Neuronal stem cell (in vitro differentiated cells): Measurements from ENCODE around the gene NTNG1.
A peak's percentile ranks its signal among the peaks of the same experiment; 100 is the strongest.

Experiments
- DNase-seq: peaks from one replicate; pipeline ENCODE4 v3.0.0-alpha.2; 2013; ENCODE audit warnings: low spot score
- H2AFZ ChIP-seq: one replicate; pipeline ENCODE4 v1.6.1; 2013; ENCODE audit warnings: mild to moderate bottlenecking, low read length, inconsistent platforms
- H2AK5ac ChIP-seq: 2 replicates; pipeline ENCODE4 v1.6.1; 2013; ENCODE audit warnings: low read depth, mild to moderate bottlenecking, inconsistent platforms, low read length, moderate library complexity, mixed read lengths
- H2BK120ac ChIP-seq: 2 replicates; pipeline ENCODE4 v1.6.1; 2013; ENCODE audit warnings: low read depth, mild to moderate bottlenecking, inconsistent platforms, low read length, moderate library complexity, mixed read lengths
- H2BK12ac ChIP-seq: one replicate; pipeline ENCODE4 v1.6.1; 2013; ENCODE audit warnings: low read length, inconsistent platforms
- H2BK15ac ChIP-seq: 2 replicates; pipeline ENCODE4 v1.6.1; 2013; ENCODE audit warnings: mild to moderate bottlenecking, low read length, inconsistent platforms, mixed read lengths
- H2BK5ac ChIP-seq: one replicate; pipeline ENCODE4 v1.6.1; 2013; ENCODE audit warnings: inconsistent platforms, mild to moderate bottlenecking, low read length, moderate library complexity
- H3K14ac ChIP-seq: one replicate; pipeline ENCODE4 v1.6.1; 2013; ENCODE audit warnings: low read length, inconsistent platforms
- H3K18ac ChIP-seq: 2 replicates; pipeline ENCODE4 v1.6.1; 2013; ENCODE audit warnings: low read length, inconsistent platforms
- H3K23ac ChIP-seq: 2 replicates; pipeline ENCODE4 v1.6.1; 2013; ENCODE audit warnings: low read depth, mild to moderate bottlenecking, mixed read lengths, low read length, inconsistent platforms; ENCODE audit not compliant: poor library complexity
- H3K27ac ChIP-seq: replicated peaks from 3 replicates; pipeline ENCODE4 v1.5.1; 2013; ENCODE audit warnings: low read length, inconsistent platforms
- H3K27me3 ChIP-seq, 3 experiments: 2 replicates each; pipeline ENCODE4 v1.6.1; 2013; ENCODE audit warnings: low read length in 3 of 3, mild to moderate bottlenecking in 2 of 3, inconsistent platforms in 1 of 3, low read depth in 1 of 3, mixed read lengths in 1 of 3, moderate library complexity in 1 of 3; ENCODE audit not compliant: control insufficient read depth in 3 of 3, insufficient read depth in 3 of 3
- H3K36me3 ChIP-seq, 2 donors: replicated peaks in 1 of 2; 2 replicates each; pipeline ENCODE4 v1.6.1; 2013; ENCODE audit warnings: low read length in 2 of 2; ENCODE audit not compliant: control insufficient read depth in 2 of 2, insufficient read depth in 2 of 2
- H3K4ac ChIP-seq: 2 replicates; pipeline ENCODE4 v1.6.1; 2013; ENCODE audit warnings: inconsistent platforms, mild to moderate bottlenecking, low read length, moderate library complexity
- H3K4me1 ChIP-seq, 2 donors: 1 replicate in 1 of 2; 2 replicates in 1 of 2; pipeline ENCODE4 v1.6.1; 2013; ENCODE audit warnings: low read length in 2 of 2, low read depth in 1 of 2; ENCODE audit not compliant: control insufficient read depth in 2 of 2, insufficient read depth in 1 of 2
- H3K4me2 ChIP-seq: one replicate; pipeline ENCODE4 v1.6.1; 2013; ENCODE audit warnings: mild to moderate bottlenecking, low read length, inconsistent platforms; ENCODE audit not compliant: insufficient read depth, poor library complexity, severe bottlenecking
- H3K4me3 ChIP-seq, 2 donors: 2 replicates each; pipeline ENCODE4 v1.5.1; 2013; ENCODE audit warnings: low read length in 2 of 2, mild to moderate bottlenecking in 2 of 2, inconsistent platforms in 1 of 2, moderate library complexity in 1 of 2
- H3K79me1 ChIP-seq: one replicate; pipeline ENCODE4 v1.6.1; 2013; ENCODE audit warnings: low read depth, mild to moderate bottlenecking, inconsistent platforms, low read length, moderate library complexity
- H3K9ac ChIP-seq: one replicate; pipeline ENCODE4 v1.6.1; 2013; ENCODE audit warnings: mild to moderate bottlenecking, low read depth, low read length, inconsistent platforms; ENCODE audit not compliant: poor library complexity
- H3K9me3 ChIP-seq, 2 donors: replicated peaks in 1 of 2; 2 replicates each; pipeline versions ENCODE3 to v1.6.1; 2013; ENCODE audit warnings: low read length in 2 of 2, mild to moderate bottlenecking in 2 of 2, inconsistent platforms in 1 of 2, low read depth in 1 of 2, mixed read lengths in 1 of 2, moderate library complexity in 1 of 2; ENCODE audit not compliant: control insufficient read depth in 2 of 2, insufficient read depth in 1 of 2
- H4K8ac ChIP-seq: one replicate; pipeline ENCODE4 v1.6.1; 2013; ENCODE audit warnings: low read depth, mild to moderate bottlenecking, inconsistent platforms, low read length, moderate library complexity
- H4K91ac ChIP-seq: one replicate; pipeline ENCODE4 v1.6.1; 2013; ENCODE audit warnings: low read length, low read depth, mild to moderate bottlenecking, inconsistent platforms; ENCODE audit not compliant: poor library complexity
- WGBS, 2 donors: extraction: QIAGEN DNeasy Blood & Tissue Kit; methylation state at CpG; one replicate each; pipeline ENCODE4 v1.1.7; 2013; ENCODE audit warnings: missing lambda C conversion rate in 2 of 2, mixed read lengths in 1 of 2; ENCODE audit not compliant: insufficient read length in 2 of 2, insufficient replicate concordance in 1 of 2; ENCODE audit errors: extremely low coverage in 2 of 2; 5-methylcytosine and 5-hydroxymethylcytosine counted together

Gene NTNG1

DNA sequence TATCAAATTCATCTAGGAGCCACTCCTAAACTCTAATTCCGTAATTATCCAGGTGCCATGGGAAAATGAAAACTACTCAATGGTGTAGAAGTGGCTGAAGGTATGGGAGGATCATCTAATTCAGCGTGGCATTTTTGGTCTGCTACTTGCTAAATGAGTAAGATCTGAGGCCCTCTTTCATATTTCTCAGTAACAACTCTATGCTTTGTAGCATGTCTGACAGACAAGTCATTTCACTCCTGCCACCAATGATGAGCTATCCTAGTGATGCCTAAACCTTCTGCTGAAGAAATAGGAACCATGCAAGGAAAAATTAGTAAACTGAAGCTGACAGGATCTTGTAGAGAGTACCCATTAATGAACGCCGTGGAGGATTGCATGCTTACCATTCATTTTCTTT, 145.3 kb downstream of the NTNG1 start:
- Histone ChIP-seq H3K4me3 (no peak overlapping the region), H3K4ac (no peak overlapping the region), H3K4me1 (no peaks in the 10 kb centered on the region), H3K36me3 (no peaks in the 10 kb centered on the region), H2BK5ac (no peak overlapping the region), H2AK5ac (no peak overlapping the region), H2BK120ac (no peak overlapping the region), H4K8ac (no peak overlapping the region), H3K27ac (no peak overlapping the region), H4K91ac (no peak overlapping the region), H3K14ac (no peak overlapping the region), H3K4me2 (no peak overlapping the region), H3K27me3 (no peaks in the 10 kb centered on the region), H3K18ac (no peak overlapping the region), H3K9me3 (no peaks in the 10 kb centered on the region), H2AFZ (no peak overlapping the region), H3K79me1 (no peaks in the 10 kb centered on the region), H2BK15ac (no peak overlapping the region), H2BK12ac (no peak overlapping the region), H3K9ac (no peak overlapping the region), H3K23ac (no peak overlapping the region)
- no CpG with 5 or more reads among the region's 4 CpGs for WGBS, 2 donors
- DNase-seq: no peak

DNA sequence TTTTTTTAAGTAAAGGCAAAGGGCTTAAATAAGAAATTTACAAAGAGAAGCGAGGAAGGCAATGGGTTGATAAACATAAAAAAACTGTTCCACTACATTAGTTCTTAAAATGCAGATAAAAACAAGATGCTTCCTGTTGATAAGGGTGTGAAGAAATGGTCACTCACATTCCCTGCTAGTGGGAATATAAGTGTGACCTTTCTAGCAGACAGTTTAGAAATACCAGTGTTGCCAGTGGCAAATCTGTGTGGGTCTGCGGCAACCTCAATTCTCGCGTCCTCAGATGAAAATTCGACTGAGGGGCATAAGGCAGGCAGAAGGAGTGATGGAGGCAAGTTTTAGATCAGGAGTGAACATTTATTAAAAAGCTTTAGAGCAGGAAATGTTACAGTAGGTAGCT, 151.1 kb downstream of the NTNG1 start:
- Histone ChIP-seq H4K8ac (no peak overlapping the region), H3K79me1 (no peaks in the 10 kb centered on the region), H3K4me3 (no peak overlapping the region), H4K91ac (no peak overlapping the region), H3K9ac (no peak overlapping the region), H2AK5ac (no peak overlapping the region), H2BK5ac (no peak overlapping the region), H2BK120ac (no peak overlapping the region), H2BK12ac (no peak overlapping the region), H3K4ac (no peak overlapping the region), H3K4me2 (no peak overlapping the region), H3K27ac (no peak overlapping the region), H3K36me3 (no peaks in the 10 kb centered on the region), H2BK15ac (no peak overlapping the region), H3K23ac (no peak overlapping the region), H3K9me3 (no peaks in the 10 kb centered on the region), H3K4me1 (no peaks in the 10 kb centered on the region), H3K14ac (no peak overlapping the region), H2AFZ (no peak overlapping the region), H3K18ac (no peak overlapping the region), H3K27me3 (no peaks in the 10 kb centered on the region)
- no CpG with 5 or more reads among the region's 5 CpGs for WGBS, 2 donors
- no peak for DNase-seq

DNA sequence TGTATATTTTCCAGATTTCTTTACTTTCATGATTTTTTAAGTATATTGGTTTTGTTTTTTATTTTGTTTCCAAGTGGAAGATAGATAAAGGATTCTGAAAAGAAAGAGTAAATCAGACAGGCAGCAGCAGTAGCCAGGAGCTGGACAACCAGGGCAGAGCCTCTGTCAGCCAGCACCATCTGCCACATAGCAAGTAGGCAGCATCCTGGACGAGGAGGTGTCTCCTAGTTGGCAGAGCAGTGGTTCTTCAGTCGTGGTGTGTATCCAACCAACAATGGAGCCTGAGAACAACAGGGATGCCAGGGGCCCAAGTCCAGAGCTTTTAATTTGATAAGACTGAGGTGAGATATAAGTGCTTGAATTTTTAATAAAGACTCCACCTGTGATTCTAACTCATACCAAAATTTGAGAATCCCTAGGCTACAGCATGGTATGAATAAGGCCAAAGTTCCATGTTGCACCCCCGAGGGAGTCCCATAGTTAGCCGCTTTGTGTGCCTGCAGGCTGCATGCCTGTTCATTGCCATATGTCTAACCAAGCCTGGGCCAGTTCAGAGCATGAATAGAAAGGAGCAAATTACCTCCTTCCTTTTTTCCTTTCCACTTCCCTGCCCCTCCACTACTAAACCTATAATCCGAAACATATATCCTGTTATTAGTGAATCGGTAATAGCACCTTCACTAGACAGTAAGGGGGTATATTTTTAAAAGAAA, 153.2 kb downstream of the NTNG1 start:
- no peak overlapping the region for H3K18ac ChIP-seq
- no peak for DNase-seq
- no peak overlapping the region for H2BK15ac ChIP-seq
- no peaks in the 10 kb centered on the region for H3K4me1 ChIP-seq
- H2BK120ac ChIP-seq: no peak overlapping the region
- H3K23ac ChIP-seq: no peak overlapping the region
- H3K27ac ChIP-seq: no peak overlapping the region
- H2AK5ac ChIP-seq: no peak overlapping the region
- no peak overlapping the region for H3K9ac ChIP-seq
- H2AFZ ChIP-seq: no peak overlapping the region
- H3K9me3 ChIP-seq: no peaks in the 10 kb centered on the region
- no CpG with 5 or more reads among the region's 6 CpGs for WGBS, 2 donors
- H3K4ac ChIP-seq: no peak overlapping the region
- no peak overlapping the region for H4K91ac ChIP-seq
- no peak overlapping the region for H4K8ac ChIP-seq
- H3K4me3 ChIP-seq: no peak overlapping the region
- H3K36me3 ChIP-seq: no peaks in the 10 kb centered on the region
- no peak overlapping the region for H2BK12ac ChIP-seq
- no peak overlapping the region for H2BK5ac ChIP-seq
- H3K14ac ChIP-seq: peak overlapping the region; percentile 82
- no peaks in the 10 kb centered on the region for H3K27me3 ChIP-seq
- H3K79me1 ChIP-seq: no peaks in the 10 kb centered on the region
- no peak overlapping the region for H3K4me2 ChIP-seq

DNA sequence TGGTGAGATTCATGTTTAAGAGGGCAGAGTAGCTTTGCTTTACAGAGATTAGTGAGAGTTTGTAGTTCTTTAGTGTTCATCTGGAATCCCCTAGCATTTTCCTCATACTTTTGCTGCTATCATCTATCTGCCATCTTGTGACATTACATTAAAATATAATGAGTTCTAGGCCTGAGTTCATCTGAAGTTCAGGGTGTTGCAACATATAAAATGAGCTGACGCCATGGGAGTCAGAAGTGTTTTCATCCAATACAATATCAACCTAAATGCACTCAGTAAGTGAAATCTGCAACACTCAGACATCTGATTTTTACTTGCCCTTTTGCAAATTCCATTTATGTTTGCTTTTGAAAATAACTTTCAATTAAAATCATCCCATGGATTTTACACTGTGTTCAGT, 153.8 kb downstream of the NTNG1 start:
- Histone ChIP-seq H3K9me3 (no peaks in the 10 kb centered on the region), H2BK15ac (no peak overlapping the region), H2BK5ac (no peak overlapping the region), H2BK120ac (no peak overlapping the region), H3K36me3 (no peaks in the 10 kb centered on the region), H4K91ac (no peak overlapping the region), H3K14ac (no peak overlapping the region), H3K4me1 (no peaks in the 10 kb centered on the region), H3K4me3 (no peak overlapping the region), H3K18ac (no peak overlapping the region), H2AK5ac (no peak overlapping the region), H2BK12ac (no peak overlapping the region), H3K27ac (no peak overlapping the region), H2AFZ (no peak overlapping the region), H3K27me3 (no peaks in the 10 kb centered on the region), H3K79me1 (no peaks in the 10 kb centered on the region), H4K8ac (no peak overlapping the region), H3K4ac (no peak overlapping the region), H3K23ac (no peak overlapping the region), H3K9ac (no peak overlapping the region), H3K4me2 (no peak overlapping the region)
- no CpG with 5 or more reads among the region's 1 CpG for WGBS, 2 donors
- DNase-seq: no peak
